ENCODE measurements around the gene ZEB1.
"Not testable (repeated sequence)": the region's sequence is repeated elsewhere in the genome, so short reads cannot be mapped to it uniquely, and the experiment has no call there.

ZEB1 gene

GRCh38 chr10:31319602-31320549, 860 bp downstream of the ZEB1 start:
- peak; percentile 56 for DNase-seq

- DNase-seq = no peak
Observed at GRCh38 chr10:31320550-31321211, 1.7 kb downstream of the ZEB1 start.

- peak; percentile 20 for DNase-seq
Observed at GRCh38 chr10:31321396-31321941, 2.5 kb downstream of the ZEB1 start.

DNA sequence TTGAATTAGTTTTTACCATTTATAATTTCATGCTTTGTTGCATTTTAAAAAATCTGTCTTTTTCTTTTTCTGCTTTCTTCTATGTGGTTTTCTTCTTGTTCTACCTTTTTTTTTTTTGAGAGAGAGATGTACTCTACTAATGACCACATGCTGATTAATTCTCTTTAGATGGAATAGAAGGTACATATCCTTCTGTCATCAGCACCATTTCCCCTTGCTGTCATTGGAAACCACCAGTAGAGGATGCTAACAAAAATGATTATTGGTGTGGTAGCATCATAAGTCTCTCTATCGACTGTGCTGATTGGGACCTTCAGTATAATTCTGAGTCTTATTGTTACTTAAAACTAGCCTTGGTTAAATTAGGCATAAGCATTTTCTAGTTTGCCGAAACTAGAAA, 3.6 kb downstream of the ZEB1 start:
- no peak for DNase-seq

- DNase-seq = peak; percentile 13
Observed at GRCh38 chr10:31340343-31340742, 21.3 kb downstream of the ZEB1 start.

- no peak for DNase-seq
Observed at GRCh38 chr10:31341552-31341951, 22.5 kb downstream of the ZEB1 start.

- no peak for DNase-seq
Observed at GRCh38 chr10:31343009-31343408, 24.0 kb downstream of the ZEB1 start.

- no peak for DNase-seq
Observed at GRCh38 chr10:31343551-31343950, 24.5 kb downstream of the ZEB1 start.

DNA sequence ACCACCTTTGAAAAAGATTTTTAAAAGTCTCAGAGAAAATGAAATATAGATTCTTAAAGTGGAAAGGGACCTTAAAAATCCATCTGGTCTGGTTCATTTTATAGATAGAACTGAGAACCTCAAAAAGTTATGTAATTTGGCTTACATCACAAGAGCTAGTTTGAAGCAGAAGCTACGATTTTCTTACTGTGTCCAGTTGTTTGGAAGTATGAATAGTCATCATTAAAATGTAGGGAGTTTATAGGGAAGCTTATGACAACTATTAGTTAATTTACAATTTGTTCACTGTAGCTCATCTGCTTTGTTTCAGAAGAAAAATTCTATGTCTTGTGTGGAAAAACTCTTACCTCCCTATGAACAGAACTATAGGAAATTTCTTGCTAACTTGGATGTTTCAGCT, 26.9 kb downstream of the ZEB1 start:
- DNase-seq = no peak

DNA sequence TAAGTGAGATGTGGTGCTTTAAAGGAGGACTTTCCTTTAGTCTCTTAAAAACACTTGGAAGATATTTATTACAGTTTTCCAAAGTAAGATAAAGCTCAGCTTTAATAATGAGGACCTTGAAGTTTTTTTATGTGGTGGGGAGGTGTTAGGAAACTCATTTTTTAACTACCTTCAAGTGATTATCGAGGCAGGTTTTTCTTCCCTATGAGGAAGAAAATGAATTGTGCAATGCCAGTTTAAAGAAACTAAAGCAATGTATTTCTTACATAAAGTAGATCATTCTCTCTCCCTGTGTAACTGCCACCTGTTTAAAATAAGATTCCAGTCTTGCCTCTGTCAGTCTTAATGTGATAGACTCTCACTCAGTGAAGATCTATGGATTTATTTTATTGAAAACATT, 27.9 kb downstream of the ZEB1 start:
- DNase-seq = no peak

GRCh38 chr10:31347705-31348104, 28.7 kb downstream of the ZEB1 start:
- DNase-seq = no peak

- DNase-seq = no peak
Observed at GRCh38 chr10:31350891-31351290, 31.9 kb downstream of the ZEB1 start.

DNA sequence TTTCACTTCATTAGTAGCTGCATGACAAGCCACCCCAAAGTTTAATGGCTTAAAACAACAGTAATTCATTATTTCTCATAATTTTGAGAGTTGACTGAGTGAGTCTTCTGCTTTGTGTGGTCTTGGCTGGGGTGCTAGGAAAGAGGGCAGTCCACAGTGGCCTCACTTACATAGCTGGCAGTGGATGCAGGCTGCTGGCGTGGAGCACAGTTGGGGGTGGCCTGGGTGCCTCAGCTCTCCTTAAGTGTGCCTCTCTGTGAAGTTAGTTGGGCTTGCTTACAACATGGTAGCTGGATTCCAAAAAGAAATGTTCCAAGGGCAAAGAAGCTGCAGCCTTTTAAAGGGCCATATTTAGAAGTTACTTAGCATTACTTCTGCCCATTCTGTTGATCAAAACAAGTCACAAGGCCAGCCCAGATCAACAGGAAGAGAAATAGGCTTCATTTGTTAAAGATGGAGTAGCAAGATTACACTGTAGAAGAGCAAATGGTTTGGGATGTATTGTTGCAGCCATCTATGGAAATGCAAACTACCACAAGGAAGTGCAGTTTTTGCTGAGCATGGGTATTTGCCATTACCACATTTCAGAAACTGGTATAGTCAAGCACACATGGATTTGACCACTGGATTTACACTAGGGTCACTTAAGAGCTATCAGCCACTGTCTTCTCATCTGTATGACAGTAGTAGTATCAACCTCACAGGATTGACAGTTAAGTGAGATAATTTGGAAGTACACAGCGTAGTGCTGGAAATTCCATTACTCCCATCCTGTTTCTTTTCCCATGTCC, 33.6 kb downstream of the ZEB1 start:
- DNase-seq = no peak

GRCh38 chr10:31353574-31353973, 34.6 kb downstream of the ZEB1 start:
- peak; percentile 48 for DNase-seq

DNA sequence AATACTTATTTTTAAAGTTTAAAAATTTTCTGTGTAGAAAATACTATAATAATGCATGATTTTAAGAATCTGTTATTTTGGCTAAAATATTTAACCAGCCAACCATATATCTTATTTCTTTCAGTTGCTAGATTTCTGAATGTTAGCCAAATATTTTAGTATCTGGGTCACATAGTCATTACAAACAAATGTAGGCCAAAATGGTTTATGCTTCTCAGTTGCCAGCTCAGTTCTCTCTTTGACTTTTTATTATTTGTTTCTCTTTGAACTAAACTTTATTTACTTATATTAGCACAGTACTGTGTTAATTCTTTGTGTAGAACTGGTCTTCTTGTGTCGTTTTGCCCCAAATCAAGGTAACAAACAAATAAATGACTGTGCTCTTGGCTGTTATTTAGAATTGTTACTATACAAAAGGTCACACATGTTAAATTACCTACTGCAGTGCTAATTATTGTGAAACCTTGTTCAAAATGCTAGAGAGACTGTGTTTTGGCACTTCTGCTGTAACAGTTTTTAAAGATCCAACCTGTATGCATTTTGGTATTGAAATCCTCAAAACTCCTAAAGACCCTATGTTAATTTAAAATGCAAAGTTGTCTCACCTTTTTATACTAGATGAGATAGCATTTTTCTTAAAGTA, 39.8 kb downstream of the ZEB1 start:
- no peak for DNase-seq

- DNase-seq = no peak
Observed at GRCh38 chr10:31359979-31360378, 41.0 kb downstream of the ZEB1 start.

DNA sequence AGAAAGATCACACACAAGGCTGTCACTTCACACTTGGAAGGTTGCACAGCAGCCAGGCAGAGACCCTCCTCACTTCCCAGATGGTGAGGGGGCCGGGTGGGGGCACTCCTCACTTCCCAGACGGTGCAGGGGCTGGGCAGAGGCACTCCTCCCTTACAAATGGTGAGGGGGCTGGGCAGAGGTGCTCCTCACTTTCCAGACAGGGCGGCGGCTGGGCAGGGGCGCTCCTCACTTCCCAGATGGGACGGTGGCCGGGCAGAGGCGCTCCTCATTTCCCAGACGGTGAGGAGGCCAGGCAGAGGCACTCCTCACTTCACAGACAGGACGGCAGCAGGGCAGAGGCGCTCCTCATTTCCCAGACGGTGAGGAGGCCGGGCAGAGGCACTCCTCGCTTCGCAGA, 42.5 kb downstream of the ZEB1 start:
- not testable (repeated sequence) for DNase-seq

DNA sequence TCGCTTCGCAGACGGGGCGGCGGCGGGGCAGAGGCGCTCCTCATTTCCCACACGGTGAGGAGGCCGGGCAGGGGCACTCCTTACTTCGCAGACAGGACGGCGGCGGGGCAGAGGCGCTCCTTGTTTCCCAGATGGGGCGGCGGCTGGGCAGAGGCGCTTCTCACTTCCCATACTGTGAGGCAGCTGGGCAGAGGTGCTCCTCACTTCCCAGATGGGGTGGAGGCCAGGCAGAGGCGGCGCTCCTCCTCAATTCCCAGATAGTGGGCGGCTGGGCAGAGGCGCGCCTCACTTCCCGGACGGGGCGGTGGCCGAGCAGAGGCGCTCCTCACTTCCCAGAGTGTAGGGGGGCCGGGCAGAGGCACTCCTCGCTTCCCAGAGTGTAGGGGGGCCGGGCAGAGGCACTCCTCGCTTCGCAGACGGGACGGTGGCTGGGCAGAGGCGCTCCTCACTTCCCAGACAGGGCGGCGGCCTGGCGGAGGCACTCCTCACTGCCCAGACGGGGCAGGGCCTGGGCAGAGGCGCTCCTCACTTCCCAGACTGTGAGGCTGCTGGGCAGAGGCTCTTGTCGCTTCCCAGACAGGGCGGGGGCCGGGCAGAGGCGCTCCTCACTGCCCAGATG, 43.1 kb downstream of the ZEB1 start:
- DNase-seq = no peak

DNA sequence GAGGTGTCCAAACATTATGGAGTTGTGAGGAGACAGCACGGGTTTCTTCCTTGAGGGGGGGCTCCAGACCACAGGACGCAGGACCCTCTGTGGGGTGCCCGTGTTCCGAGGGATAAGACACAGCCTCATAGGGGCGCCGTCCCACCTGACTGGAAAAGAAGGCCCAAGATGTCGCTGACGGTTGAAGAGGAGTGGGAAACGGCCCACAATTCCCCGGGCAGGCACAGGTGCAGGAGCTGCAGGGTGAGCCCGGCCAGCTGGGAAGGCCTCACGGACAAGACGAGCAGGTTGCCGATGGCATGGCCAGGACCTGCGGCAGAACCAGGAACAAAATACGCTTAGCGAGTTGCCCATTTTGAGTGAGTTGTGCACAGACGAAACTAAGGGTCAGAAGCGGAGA, 44.7 kb downstream of the ZEB1 start:
- not testable (repeated sequence) for DNase-seq

GRCh38 chr10:31364238-31364637, 45.2 kb downstream of the ZEB1 start:
- DNase-seq = not testable (repeated sequence)

GRCh38 chr10:31366703-31367102, 47.7 kb downstream of the ZEB1 start:
- no peak for DNase-seq

DNA sequence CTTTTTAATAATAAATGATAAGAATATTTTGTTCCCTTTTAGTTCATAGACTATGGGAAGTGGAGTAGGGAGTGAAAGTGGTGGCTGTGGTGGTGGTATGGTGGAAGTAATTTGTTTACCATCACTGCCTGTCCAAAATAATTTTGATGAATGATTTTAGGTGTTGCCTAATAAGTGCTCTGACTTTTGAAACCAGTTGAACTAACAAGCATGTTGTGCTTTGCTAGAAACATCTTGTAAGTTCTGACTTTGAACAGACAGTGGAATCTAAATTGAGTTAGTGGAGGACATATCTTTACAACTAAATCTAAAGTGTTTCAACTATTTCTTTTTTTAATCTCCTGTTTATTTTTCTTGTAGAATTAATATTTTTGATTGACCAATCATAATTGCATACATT, 49.7 kb downstream of the ZEB1 start:
- DNase-seq = no peak

Data from stimulated activated CD4-positive, alpha-beta T cell treated with anti-CD3 and anti-CD28 coated beads, Interleukin-4, amount 100 ng/mL, for 24 hours (primary cell).